ENCODE data around the gene DYNLRB1.

- TF ChIP-seq CTCF (IDR thresholded peaks at IDR 0.05): no peak
- no peak for TF ChIP-seq POLR2A (IDR thresholded peaks at IDR 0.05)
Observed at GRCh38 chr20:34569598-34569997, 53.4 kb downstream of the DYNLRB1 start.

Data from thyroid gland (tissue), 4 donors.